ENCODE data around the gene PDCL2. TPM values are rescaled to one million over a fixed set of nuclear protein-coding genes. Genes with fewer than 3 reads are reported as not detected.
A peak's percentile ranks its signal among the peaks of the same experiment; 100 is the strongest.

PDCL2 gene
- total and polyA plus RNA-seq, 3 experiments from 2014 or later, result not detected

GRCh38 chr4:55530691-55531090, 61.4 kb downstream of the PDCL2 start:
- Mint-ChIP-seq H3K9me3 (peaks cover 4 to 22% (median 6%) of the 10 kb centered on the region in 5 donors), H3K4me3 (no peak overlapping the region), H3K36me3 (peaks cover 15 to 39% (median 17%) of the 10 kb centered on the region in 3 donors), H3K27me3 (no peaks in the 10 kb centered on the region), H3K27ac (peak overlapping the region in 1 of 8 donors; percentile 44), H3K4me1 (peaks cover 30 to 38% (median 37%) of the 10 kb centered on the region in 3 donors)
- H3K27ac ChIP-seq (ENCODE audit: low read depth, low read length), result no peak overlapping the region
- POLR2A ChIA-PET, result no interaction called here
- no peaks in the 10 kb centered on the region for H3K27me3 ChIP-seq (ENCODE audit: insufficient read depth, low read length, poor library complexity, severe bottlenecking)
- CTCF ChIA-PET, result no interaction called here
- H3K4me1 ChIP-seq (ENCODE audit: insufficient read depth, low read length), result no peaks in the 10 kb centered on the region
- no peaks in the 10 kb centered on the region for H3K36me3 ChIP-seq (ENCODE audit: insufficient read depth, low read length)
- no peak overlapping the region for H3K4me3 ChIP-seq (ENCODE audit: low read length)
- no peak for DNase-seq
- no peaks in the 10 kb centered on the region for H3K9me3 ChIP-seq (ENCODE audit: low read length)

GRCh38 chr4:55530167-55530566, 61.9 kb downstream of the PDCL2 start:
- Mint-ChIP-seq H3K27me3 (no peaks in the 10 kb centered on the region), H3K27ac (no peak overlapping the region), H3K9me3 (peaks cover 4 to 22% (median 6%) of the 10 kb centered on the region in 5 donors), H3K4me3 (no peak overlapping the region), H3K4me1 (peaks cover 30 to 38% (median 37%) of the 10 kb centered on the region in 3 donors), H3K36me3 (peaks cover 15 to 39% (median 17%) of the 10 kb centered on the region in 3 donors)
- no peak for DNase-seq
- ChIA-PET CTCF (no interaction called here), POLR2A (no interaction called here)
- no peaks in the 10 kb centered on the region for H3K9me3 ChIP-seq (ENCODE audit: low read length)
- H3K4me3 ChIP-seq (ENCODE audit: low read length), result no peak overlapping the region
- no peaks in the 10 kb centered on the region for H3K36me3 ChIP-seq (ENCODE audit: insufficient read depth, low read length)
- no peak overlapping the region for H3K27ac ChIP-seq (ENCODE audit: low read depth, low read length)
- H3K4me1 ChIP-seq (ENCODE audit: insufficient read depth, low read length), result no peaks in the 10 kb centered on the region
- H3K27me3 ChIP-seq (ENCODE audit: insufficient read depth, low read length, poor library complexity, severe bottlenecking), result no peaks in the 10 kb centered on the region

GRCh38 chr4:55528491-55528890, 63.6 kb downstream of the PDCL2 start:
- Mint-ChIP-seq H3K27ac (peak overlapping the region in 3 of 8 donors; percentile 1 to 61 (median 4)), H3K9me3 (peaks cover 4 to 19% (median 6%) of the 10 kb centered on the region in 5 donors), H3K4me1 (peaks cover 27 to 40% (median 38%) of the 10 kb centered on the region in 3 donors), H3K27me3 (no peaks in the 10 kb centered on the region), H3K4me3 (no peak overlapping the region), H3K36me3 (peaks cover 16 to 31% (median 17%) of the 10 kb centered on the region in 3 donors)
- Histone ChIP-seq H3K4me3 (ENCODE audit: low read length) (no peak overlapping the region), H3K4me1 (ENCODE audit: insufficient read depth, low read length) (no peaks in the 10 kb centered on the region), H3K27ac (ENCODE audit: low read depth, low read length) (no peak overlapping the region), H3K27me3 (ENCODE audit: insufficient read depth, low read length, poor library complexity, severe bottlenecking) (no peaks in the 10 kb centered on the region), H3K36me3 (ENCODE audit: insufficient read depth, low read length) (no peaks in the 10 kb centered on the region), H3K9me3 (ENCODE audit: low read length) (no peaks in the 10 kb centered on the region)
- POLR2A ChIA-PET, result no interaction called here
- no peak for DNase-seq
- CTCF ChIA-PET, result no interaction called here

GRCh38 chr4:55524844-55525571, 67.0 kb downstream of the PDCL2 start:
- ChIA-PET POLR2A (no interaction called here), CTCF (no interaction called here)
- H3K36me3 Mint-ChIP-seq, result peaks cover 9% of the 10 kb centered on the region in 3 donors
- no peak for DNase-seq
- Histone ChIP-seq H3K4me1 (ENCODE audit: insufficient read depth, low read length) (no peaks in the 10 kb centered on the region), H3K27me3 (ENCODE audit: insufficient read depth, low read length, poor library complexity, severe bottlenecking) (no peaks in the 10 kb centered on the region), H3K27ac (ENCODE audit: low read depth, low read length) (no peak overlapping the region), H3K36me3 (ENCODE audit: insufficient read depth, low read length) (no peaks in the 10 kb centered on the region), H3K4me3 (ENCODE audit: low read length) (no peak overlapping the region), H3K9me3 (ENCODE audit: low read length) (no peaks in the 10 kb centered on the region)
- no peak overlapping the region for H3K4me3 Mint-ChIP-seq
- H3K4me1 Mint-ChIP-seq, result peaks cover 15 to 30% (median 27%) of the 10 kb centered on the region in 3 donors
- peaks cover 0 to 5% (median 4%) of the 10 kb centered on the region in 5 donors for H3K9me3 Mint-ChIP-seq
- no peak overlapping the region for H3K27ac Mint-ChIP-seq
- no peaks in the 10 kb centered on the region for H3K27me3 Mint-ChIP-seq

GRCh38 chr4:55518442-55518841, 73.6 kb downstream of the PDCL2 start:
- Histone ChIP-seq H3K9me3 (ENCODE audit: low read length) (no peaks in the 10 kb centered on the region), H3K27ac (ENCODE audit: low read depth, low read length) (no peak overlapping the region), H3K4me1 (ENCODE audit: insufficient read depth, low read length) (no peaks in the 10 kb centered on the region), H3K36me3 (ENCODE audit: insufficient read depth, low read length) (no peaks in the 10 kb centered on the region), H3K27me3 (ENCODE audit: insufficient read depth, low read length, poor library complexity, severe bottlenecking) (no peaks in the 10 kb centered on the region), H3K4me3 (ENCODE audit: low read length) (no peak overlapping the region)
- DNase-seq, result no peak
- no peaks in the 10 kb centered on the region for H3K9me3 Mint-ChIP-seq
- ChIA-PET POLR2A (no interaction called here), CTCF (no interaction called here)
- H3K4me1 Mint-ChIP-seq, result peaks cover 11 to 22% (median 20%) of the 10 kb centered on the region in 3 donors
- peaks cover 3 to 11% (median 4%) of the 10 kb centered on the region in 3 donors for H3K36me3 Mint-ChIP-seq
- H3K27ac Mint-ChIP-seq, result no peak overlapping the region
- peaks cover 0 to 1% of the 10 kb centered on the region in 2 donors for H3K27me3 Mint-ChIP-seq
- no peak overlapping the region for H3K4me3 Mint-ChIP-seq

GRCh38 chr4:55517526-55518229, 74.4 kb downstream of the PDCL2 start:
- Mint-ChIP-seq H3K4me1 (peaks cover 10 to 20% (median 19%) of the 10 kb centered on the region in 3 donors), H3K36me3 (peaks cover 3 to 10% (median 5%) of the 10 kb centered on the region in 3 donors), H3K9me3 (no peaks in the 10 kb centered on the region), H3K27ac (no peak overlapping the region), H3K4me3 (no peak overlapping the region), H3K27me3 (peaks cover 0 to 1% of the 10 kb centered on the region in 2 donors)
- Histone ChIP-seq H3K9me3 (ENCODE audit: low read length) (no peaks in the 10 kb centered on the region), H3K36me3 (ENCODE audit: insufficient read depth, low read length) (no peaks in the 10 kb centered on the region), H3K4me1 (ENCODE audit: insufficient read depth, low read length) (no peaks in the 10 kb centered on the region), H3K4me3 (ENCODE audit: low read length) (no peak overlapping the region), H3K27ac (ENCODE audit: low read depth, low read length) (no peak overlapping the region), H3K27me3 (ENCODE audit: insufficient read depth, low read length, poor library complexity, severe bottlenecking) (no peaks in the 10 kb centered on the region)
- CTCF ChIA-PET, result no interaction called here
- POLR2A ChIA-PET, result no interaction called here
- DNase-seq, result no peak

GRCh38 chr4:55512922-55513571, 79.0 kb downstream of the PDCL2 start:
- H3K27ac Mint-ChIP-seq, result no peak overlapping the region
- CTCF ChIA-PET, result no interaction called here
- H3K36me3 Mint-ChIP-seq, result peaks cover 3 to 12% (median 6%) of the 10 kb centered on the region in 3 donors
- no peak for DNase-seq
- H3K9me3 Mint-ChIP-seq, result peaks cover 0 to 2% (median 0%) of the 10 kb centered on the region in 5 donors
- Histone ChIP-seq H3K27me3 (ENCODE audit: insufficient read depth, low read length, poor library complexity, severe bottlenecking) (no peaks in the 10 kb centered on the region), H3K9me3 (ENCODE audit: low read length) (no peaks in the 10 kb centered on the region), H3K4me1 (ENCODE audit: insufficient read depth, low read length) (no peaks in the 10 kb centered on the region), H3K4me3 (ENCODE audit: low read length) (no peak overlapping the region), H3K36me3 (ENCODE audit: insufficient read depth, low read length) (no peaks in the 10 kb centered on the region), H3K27ac (ENCODE audit: low read depth, low read length) (no peak overlapping the region)
- H3K4me3 Mint-ChIP-seq, result no peak overlapping the region
- H3K4me1 Mint-ChIP-seq, result peaks cover 20 to 40% (median 31%) of the 10 kb centered on the region in 3 donors
- H3K27me3 Mint-ChIP-seq, result peaks cover 0 to 1% of the 10 kb centered on the region in 2 donors
- POLR2A ChIA-PET, result no interaction called here

- peaks cover 3 to 18% (median 7%) of the 10 kb centered on the region in 3 donors for H3K36me3 Mint-ChIP-seq
- H3K4me1 ChIP-seq (ENCODE audit: insufficient read depth, low read length), result no peaks in the 10 kb centered on the region
- no peak overlapping the region for H3K4me3 ChIP-seq (ENCODE audit: low read length)
- H3K4me1 Mint-ChIP-seq, result peaks cover 15 to 40% (median 30%) of the 10 kb centered on the region in 3 donors
- no peak overlapping the region for H3K27ac Mint-ChIP-seq
- H3K4me3 Mint-ChIP-seq, result no peak overlapping the region
- H3K27ac ChIP-seq (ENCODE audit: low read depth, low read length), result no peak overlapping the region
- ChIA-PET POLR2A (no interaction called here), CTCF (no interaction called here)
- H3K27me3 ChIP-seq (ENCODE audit: insufficient read depth, low read length, poor library complexity, severe bottlenecking), result no peaks in the 10 kb centered on the region
- no peaks in the 10 kb centered on the region for H3K36me3 ChIP-seq (ENCODE audit: insufficient read depth, low read length)
- H3K9me3 ChIP-seq (ENCODE audit: low read length), result no peaks in the 10 kb centered on the region
- H3K27me3 Mint-ChIP-seq, result peaks cover 0 to 1% of the 10 kb centered on the region in 2 donors
- H3K9me3 Mint-ChIP-seq, result peaks cover 0 to 2% (median 0%) of the 10 kb centered on the region in 5 donors
- no peak for DNase-seq
Observed at GRCh38 chr4:55512077-55512476, 80.0 kb downstream of the PDCL2 start.
